CD1c-positive myeloid dendritic cell (primary cell): ENCODE data around the gene LRP5.
A peak's percentile ranks its signal among the peaks of the same experiment; 100 is the strongest.

Experiments used
- DNase-seq: peaks from one replicate; pipeline ENCODE4 v3.0.0-alpha.2; 2016; ENCODE audit errors: extremely low spot score

LRP5 gene

DNA sequence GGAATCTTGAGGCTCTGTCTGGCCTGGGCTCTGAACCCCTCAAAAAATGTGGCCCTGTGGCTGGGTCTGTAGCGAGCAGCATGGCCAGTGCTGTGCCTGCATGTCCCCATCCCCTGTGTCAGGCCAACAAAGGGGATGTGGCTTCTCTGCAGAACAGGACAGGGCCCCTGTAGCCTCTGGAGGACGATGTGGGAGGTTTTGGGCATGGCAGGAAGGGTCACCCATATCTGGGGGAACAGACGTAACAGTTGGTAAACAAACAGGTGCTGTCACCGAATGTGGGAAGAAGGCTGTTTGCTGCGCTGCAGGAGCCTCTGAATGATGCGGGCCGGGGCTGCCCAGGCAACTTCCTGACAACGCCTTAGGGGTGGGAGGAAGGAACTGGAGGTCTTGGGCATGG lies 35.0 kb downstream of the LRP5 start:
- no peak for DNase-seq

DNA sequence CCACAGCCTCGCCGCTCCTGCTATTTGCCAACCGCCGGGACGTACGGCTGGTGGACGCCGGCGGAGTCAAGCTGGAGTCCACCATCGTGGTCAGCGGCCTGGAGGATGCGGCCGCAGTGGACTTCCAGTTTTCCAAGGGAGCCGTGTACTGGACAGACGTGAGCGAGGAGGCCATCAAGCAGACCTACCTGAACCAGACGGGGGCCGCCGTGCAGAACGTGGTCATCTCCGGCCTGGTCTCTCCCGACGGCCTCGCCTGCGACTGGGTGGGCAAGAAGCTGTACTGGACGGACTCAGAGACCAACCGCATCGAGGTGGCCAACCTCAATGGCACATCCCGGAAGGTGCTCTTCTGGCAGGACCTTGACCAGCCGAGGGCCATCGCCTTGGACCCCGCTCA lies 35.5 kb downstream of the LRP5 start:
- DNase-seq, result no peak

DNA sequence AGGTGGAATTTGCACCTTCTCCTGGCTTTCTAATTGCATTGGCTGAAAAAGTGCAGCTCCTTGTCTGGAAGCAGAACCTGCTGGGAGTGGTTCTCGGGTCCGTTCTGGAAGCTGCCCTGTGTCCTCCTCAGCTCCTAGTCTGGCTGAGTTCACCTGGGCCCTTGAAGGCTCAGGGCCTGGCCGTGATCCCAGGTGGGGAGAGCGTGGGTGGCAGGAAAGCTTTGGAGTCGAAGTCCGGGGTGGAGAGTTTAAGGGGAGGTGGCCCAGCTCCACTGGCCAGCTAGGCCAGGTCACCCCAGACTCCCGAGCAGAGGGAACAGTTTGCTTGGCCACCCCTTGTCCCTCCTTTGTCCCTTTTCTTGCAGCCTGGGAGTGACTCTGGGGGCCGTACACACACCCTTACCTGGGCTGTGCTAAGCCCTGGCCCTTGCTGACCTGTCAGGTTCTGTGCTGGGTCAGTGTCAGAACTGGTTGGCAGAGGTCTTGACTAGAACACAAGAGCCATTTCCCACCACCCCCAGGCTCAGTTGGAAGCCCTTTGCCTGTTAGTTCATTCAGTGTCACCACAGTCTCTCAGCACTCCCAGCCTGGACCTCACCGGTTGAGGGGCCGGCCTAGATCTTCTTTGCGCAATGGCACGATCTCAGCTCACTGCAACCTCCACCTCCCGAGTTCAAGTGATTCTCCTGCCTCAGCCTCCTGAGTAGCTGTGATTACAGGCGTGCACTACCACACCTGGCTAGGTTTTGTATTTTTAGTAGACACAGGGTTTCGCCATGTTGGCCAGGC lies 37.3 kb downstream of the LRP5 start:
- no peak for DNase-seq

DNA sequence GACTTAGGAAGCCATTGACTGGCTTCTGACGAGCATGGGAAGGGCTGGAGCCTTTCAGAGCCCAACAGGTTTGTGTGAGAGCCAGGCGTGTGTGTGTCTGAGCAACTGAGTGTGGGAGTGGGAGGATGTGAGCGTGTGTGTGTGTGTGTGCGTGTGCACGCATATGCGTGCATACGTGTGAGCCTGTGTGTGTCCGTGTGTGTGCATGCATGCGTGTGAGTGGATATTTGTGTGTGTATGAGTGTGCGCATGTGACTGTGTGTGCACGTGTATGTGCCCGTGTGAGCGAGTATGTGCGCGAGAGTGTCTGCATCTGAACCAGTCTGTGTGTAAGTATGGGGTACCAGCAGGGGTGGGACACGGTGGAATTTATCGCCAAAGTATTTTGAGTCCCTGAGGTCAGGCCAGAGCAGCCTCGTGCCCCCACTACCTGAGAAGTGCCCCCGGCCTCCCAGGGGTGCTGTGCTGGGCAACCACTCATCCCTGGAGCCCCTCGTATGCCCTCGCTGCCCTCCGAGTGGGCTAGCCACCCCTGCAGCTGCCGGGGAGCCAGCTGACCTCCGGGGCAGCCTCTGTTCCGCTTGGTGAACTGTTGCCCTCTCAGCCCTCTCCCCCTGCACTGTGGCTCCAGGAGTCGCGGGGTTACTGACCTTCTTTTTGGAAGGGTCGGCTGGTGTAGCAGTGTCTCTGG lies 38.5 kb downstream of the LRP5 start:
- no peak for DNase-seq

DNA sequence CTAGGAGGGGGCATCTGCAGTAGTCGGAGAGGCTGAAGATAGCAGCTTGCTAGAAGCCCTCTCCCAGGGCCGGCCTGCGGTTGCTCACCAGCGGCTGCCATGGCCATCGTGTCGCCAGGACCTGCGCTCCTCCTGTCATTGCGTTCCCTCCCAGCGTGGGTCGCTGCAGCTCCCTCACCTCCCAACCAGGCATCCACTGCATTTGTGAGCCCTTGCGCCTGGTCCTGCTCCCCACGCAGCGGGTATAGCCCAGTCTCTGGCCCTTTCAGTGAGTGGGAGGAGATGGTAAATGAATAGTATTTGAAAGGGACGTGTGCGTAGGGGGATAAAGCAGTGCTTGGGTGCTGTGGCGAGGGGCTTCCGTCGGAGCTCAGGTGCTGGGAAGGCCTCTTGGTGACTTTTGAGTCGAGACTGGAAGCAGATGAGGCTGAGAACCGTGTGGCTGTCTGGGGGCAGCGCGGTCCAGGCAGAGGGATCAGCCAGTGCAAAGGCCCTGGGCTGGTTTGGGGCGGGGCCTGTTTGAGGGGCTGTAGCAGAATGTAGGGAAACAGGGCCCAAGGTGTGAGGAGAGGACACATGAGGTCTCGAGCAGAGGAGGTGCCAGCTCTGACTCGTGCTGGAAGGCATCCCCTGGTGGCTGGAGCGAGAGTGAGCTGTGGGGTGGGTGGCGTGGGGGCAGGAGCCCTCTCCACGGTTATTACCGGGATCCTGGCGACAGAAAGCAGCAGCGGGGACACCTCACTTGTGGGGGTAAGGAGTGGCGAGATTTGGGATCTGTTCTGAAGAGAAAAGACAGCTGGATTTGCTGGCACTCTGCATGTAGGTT lies 39.3 kb downstream of the LRP5 start:
- DNase-seq, result no peak

DNA sequence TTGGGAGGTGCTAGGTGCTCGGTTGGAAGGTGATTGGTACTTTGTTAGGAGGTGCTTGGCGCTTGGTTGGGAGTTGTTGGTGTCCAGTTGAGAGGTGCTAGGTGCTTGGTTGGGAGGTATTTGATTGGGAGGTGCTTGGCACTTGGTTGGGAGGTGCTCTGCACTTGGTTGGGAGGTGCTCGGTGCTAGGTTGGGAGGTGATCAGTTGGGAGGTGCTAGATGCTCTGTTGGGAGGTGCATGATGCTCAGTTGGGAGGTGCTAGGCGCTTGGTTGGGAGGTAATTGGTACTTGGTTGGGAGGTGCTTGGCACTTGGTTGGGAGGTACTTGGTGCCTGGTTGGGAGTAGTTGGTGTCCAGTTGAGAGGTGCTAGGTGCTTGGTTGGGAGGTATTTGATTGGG lies 40.2 kb downstream of the LRP5 start:
- DNase-seq, result no peak

DNA sequence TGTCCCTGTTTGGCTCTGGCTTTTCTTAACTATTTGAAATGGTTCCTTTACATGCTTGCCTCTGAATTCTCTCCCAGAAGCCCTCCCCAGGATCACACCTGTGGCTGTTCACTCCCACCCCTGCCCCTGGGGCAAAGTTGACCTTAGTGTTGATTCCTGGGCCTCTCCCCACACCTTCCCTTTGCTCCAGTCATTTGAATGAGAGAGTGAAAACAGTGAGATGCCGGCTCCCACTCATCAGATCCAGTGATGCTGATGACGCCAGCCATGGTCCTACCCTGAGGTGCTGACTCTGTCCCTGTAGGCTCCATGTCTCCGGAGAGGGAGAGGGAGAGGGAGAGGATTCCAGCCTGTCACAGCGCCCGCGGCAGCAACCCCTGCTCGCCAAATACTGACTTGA lies 40.7 kb downstream of the LRP5 start:
- DNase-seq, result no peak

DNA sequence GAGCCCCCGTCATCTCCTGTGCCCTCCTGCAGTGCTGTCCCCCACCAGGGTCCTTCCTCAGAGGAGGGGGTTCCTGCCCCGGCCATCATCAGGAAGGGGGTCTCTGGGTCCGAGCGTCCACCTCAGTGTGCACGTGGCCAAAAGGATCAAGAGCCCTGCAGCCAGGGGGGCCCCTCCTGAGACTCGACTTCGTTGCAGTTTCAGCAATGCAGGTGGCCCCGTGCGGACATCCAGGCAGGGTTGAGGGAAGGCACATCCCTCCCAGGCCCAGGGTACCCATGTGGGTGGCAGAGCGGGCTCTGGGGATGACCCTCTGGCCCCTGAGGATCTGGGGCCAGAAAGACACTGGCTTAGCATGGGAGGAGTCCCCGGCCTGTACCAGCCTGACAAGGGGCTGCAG lies 41.3 kb downstream of the LRP5 start:
- no peak for DNase-seq

DNA sequence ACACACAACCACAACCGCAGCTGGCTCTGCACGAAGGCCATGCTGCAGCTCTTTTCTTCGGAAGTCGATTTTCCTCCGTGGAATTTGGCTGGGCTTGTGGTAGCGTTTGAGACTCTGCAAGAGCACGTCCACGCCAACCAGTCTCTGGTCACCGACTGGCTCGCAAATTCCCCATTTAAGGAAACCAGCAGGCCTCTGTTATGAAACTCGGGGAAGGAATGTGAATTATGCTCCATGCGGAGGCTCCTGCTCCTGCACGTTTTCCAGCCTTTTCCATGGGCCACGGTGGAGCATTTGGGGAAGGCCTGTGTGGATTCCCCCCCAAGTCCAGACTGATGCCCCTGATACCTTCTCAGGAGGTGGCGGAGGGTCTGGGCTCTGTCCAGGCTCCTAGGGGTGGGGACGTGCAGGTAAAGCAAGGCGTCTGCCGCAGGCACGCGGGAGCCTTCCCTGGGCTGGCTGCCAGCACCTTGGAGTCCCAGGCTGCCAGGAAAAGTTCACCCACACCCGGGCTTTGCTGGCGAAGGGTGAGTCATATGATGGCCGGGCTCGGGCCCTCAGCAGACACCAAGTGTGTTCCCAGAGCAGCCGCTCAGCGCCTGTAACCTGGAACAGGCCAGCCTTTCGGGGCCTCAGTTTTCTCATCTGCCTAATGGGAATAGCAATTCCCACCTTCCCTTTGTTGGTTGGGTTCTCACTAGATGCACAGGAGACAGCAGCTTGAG lies 41.9 kb downstream of the LRP5 start:
- no peak for DNase-seq

DNA sequence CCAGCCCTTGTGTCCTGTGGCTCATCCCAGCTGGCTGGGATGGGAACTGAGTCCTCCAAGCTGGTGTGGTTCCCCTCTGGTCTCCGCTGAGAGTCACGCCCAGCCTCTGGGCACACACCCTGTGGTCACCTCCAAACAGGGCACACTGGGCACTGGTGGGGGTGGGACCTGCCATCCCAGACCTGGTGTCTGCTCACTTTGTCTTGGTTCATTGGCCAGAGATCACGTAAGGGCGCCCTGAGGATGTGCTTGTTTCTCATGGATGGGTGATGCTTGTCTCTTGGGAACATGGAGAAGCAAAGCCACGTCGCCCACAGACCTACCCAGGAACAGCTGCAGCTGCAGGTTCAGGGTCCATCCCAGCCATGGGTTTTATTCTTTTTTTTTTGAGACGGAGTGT lies 43.1 kb downstream of the LRP5 start:
- DNase-seq, result no peak

DNA sequence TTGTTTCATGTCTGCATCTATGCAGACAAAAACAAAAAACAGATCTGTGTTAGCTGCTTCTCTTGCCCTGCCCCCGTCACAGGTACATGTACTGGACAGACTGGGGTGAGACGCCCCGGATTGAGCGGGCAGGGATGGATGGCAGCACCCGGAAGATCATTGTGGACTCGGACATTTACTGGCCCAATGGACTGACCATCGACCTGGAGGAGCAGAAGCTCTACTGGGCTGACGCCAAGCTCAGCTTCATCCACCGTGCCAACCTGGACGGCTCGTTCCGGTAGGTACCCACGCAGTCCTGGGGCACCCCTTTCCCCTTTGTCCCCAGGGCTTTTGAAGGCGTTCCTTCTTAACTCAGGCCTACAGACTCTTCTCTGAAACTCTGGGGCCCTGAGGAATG lies 45.2 kb downstream of the LRP5 start:
- no peak for DNase-seq

DNA sequence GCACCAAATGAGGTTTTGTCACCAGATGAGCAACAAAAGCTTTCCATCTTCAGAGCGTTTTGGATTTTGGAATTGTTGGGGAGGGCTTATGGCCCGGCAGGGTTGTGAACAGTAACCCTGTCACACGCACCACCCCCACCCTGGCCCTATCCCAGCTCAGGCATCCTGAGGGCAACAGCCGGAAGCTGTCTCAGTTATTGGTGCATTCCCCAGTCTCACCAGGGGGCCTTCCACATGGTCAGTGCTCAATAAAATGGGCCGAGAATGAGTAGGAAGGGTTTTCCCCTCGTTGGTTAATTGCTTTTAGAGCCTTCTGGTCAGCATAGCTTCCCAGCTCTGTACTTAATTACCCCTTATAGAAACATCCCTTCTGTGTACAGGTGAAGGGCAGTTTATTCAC lies 46.0 kb downstream of the LRP5 start:
- no peak for DNase-seq

DNA sequence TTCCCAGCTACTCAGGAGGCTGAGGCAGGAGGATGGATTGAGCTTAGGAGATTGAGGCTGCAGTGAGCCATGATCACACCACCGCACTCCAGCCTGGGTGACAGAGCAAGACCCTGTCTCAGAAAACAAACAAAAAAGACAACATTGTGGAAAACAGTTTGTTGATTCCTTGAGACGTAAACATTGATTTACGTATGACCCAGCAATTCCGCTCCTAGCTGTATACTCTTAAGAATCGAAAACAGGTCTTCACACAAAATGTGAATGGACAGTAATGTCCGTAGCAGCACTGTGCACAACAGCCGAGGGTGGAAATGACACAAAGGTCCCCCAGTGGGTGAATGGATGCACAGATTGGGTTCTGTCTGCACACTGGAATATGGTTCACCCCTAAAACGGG lies 49.3 kb downstream of the LRP5 start:
- DNase-seq, result no peak

DNA sequence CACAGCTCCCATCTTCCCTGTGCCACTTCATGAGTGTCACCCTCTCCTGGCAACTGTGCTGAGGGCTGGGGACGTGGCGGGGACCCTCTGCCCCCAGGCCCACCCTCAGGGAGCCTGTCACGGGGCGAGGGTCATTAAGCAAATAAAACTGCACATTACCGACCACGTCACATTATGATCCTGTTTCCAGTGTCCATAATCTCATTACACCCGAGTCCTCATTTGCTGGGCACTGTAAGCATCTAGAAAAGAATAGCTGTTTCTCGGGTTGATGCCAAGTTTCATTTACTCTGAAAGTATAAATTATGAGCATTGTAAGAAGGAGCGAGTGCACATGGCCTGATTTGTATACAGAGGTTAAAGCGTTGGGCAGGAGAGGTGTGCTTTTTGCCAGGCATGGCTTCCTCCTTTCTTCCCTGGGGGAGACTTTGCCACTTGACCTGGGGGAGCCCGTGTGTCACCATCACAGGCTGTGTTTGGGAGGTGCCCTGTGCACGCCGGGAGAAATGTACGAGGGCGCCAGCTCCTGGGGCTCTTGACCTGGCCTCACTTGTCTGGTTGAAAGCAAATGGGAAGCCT lies 50.5 kb downstream of the LRP5 start:
- no peak for DNase-seq

DNA sequence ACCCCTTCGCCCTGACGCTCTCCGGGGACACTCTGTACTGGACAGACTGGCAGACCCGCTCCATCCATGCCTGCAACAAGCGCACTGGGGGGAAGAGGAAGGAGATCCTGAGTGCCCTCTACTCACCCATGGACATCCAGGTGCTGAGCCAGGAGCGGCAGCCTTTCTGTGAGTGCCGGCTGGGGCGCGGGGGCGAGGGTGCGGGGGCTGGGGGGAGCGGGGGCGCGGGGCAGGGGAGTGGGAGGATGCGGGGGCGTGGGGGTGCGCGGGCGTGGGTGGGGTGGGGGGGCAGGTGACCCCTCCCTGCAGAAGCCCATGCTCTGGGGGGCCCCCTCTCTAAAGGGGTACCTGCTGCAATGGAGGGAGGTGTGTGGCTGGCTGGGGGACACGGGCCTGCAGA lies 51.4 kb downstream of the LRP5 start:
- DNase-seq, result no peak

DNA sequence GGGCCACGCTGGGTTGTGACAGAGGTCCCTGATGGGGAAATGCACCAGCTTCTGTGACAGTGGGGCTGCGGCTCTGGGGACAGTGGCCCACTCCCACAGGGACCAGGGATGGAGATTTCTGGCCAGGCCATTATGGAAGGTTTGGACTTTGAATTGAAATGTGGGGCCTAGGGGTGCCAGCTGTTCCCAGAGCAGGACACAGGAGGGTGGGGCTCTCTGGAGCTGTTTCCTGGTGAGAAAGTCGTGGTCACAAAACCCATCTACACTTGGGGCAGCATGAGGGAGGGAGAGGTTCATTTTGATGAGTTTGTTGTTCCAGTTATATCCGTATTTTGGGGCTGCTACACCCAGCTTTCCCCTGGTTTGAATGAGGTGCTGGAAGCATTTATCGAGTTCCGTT lies 52.2 kb downstream of the LRP5 start:
- DNase-seq, result no peak

DNA sequence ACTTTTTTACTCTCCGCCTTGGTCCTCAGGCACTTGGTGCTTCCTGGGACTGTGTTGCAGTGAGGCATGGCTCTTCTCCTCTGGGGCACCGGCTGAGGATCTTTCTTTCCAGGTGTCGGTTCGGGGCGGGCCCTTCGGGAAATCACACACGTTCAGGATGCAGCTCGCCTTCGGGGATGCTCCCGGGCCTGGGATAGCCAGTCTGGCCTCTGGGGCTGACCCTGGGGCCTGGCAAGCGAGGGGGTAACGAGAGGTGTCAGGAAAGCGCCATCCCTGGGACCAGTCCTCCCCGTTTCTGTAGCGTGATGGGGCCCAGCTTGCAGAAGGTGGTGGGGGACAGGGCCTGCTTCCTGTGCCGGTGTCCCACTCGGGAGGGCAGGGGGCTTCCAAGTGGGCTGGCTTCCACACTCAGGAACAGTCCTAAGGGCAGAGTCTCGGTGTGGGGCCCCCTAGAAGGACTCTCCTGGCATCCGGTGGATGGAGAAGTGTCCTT lies 53.6 kb downstream of the LRP5 start:
- no peak for DNase-seq

DNA sequence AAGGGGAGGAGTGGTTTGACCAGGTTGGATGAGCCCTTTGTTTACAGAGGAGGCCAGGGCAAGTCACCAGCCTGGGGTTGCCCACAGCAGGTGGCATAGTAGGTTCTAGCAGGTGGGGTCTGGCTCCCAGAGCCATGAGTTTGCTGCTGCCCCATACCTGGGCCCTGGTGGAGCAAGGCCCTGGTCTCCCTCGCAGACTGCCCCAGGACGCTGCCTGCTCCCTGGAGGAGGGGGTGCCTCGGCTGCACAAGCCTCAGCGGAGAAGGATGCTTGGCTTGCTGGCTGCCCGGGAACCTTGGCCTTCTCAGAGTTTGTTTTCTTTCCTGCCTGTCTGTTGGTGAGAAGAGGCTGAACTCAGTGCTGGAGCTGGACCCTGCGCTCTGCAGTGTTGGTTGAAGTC lies 54.9 kb downstream of the LRP5 start:
- DNase-seq, result no peak

DNA sequence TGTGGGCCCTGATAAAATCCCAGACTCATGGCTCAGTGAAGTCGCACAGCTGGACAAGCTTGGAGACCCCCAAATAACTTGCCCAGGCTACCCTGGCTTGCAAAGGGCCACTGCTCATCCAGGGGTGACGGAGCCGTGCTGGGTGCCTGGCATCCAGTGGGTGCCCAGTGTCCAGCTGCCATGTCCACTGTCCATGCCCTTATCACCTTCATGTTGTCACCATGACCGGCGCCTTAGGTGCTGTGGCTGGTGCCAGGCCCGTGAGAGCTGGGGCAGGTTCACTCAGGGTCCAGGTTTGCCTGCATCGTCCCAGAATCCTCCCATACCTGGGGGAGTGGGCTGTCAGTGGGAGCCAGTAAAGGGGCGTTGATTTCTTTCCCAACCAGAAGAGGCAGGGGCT lies 57.4 kb downstream of the LRP5 start:
- DNase-seq, result no peak

DNA sequence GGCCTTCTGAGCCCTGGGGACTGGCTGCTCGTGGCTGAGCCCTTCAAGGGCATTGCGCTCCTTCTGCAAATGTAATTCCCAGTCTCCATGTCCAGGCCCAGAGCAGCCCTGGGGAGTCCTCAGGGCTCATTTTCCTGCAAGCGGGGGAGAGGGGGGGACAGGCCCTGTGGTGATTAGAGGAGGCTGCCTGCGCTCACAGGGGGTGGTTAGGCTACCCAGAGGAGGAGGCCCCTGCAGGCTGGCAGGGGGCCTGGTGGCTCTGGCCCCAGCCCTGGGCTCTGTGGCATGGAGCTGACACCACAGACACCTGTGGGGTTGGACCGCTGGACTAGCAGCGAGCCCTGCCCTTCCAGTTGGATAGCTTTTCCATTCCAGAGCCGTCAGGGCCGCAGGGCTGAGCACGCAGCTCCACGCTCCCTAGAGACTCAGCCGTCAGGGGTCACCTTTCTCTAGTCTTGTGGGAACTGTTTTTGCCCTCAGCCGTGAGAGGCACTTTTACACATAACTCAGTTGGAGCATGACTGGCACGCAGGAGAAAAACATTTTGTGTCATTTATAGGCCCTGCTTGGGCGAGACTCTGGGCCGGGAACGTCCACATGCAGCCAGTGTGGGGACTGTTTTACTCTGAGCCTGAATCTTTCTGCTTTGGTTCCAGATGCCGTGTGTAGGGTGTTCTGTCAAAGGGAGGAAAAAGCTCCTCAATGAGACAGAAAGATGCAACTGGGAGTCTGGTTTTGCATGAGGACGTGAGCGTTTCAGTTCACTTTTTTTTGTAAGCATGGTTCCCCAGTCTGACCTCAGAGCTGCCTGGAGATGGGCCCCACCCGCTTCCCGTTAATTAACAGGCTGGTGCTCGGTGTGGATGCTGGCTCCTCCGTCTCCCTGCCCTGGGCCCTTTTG lies 58.1 kb downstream of the LRP5 start:
- DNase-seq, result peak; percentile 89
